ENCODE measurements around the gene IGFBP1. TPM values are rescaled to one million over a fixed set of nuclear protein-coding genes. Genes with fewer than 3 reads are reported as not detected.

Gene IGFBP1
- total RNA-seq, 6 donors from 2014 or later: 0.17 to 0.23 TPM; not detected in 4

DNA sequence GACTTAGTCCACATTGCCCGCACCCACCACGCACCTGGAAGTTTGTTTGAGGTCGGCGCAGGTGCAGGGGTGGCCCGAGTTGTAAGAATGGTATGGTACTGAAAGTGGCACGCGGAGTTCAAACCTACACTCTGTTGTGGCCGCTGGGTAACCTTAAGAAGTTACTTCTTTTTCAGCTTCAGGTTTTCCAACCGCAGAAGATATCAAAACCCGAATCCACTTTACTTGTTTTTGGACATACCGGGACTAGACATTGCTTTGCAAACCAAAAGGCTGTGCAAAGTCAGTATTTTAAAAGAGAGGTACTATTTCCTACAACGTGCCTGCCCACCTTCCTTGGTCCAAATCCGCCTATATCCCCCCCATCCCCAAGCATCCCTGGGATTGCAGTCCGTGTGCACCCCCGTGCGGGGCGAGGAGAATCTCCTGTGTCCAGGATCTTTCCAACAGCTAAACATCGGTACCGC is 31.7 kb downstream of the IGFBP1 start:
- WGBS, 2 donors: 12 to 17% methylated on average over 18 to 19 of the region's 19 CpGs
- DNase-seq (no peak), ATAC-seq (ENCODE audit: low FRiP score in 2 of 2) (no peak)
- Histone ChIP-seq H3K27ac (no peak overlapping the region), H3K36me3 (no peaks in the 10 kb centered on the region), H3K4me3 (peak overlapping the region in 3 of 4 donors; percentile 42 to 47 (median 46)), H3K9me3 (no peaks in the 10 kb centered on the region), H3K4me1 (peaks cover 32 to 58% (median 34%) of the 10 kb centered on the region in 4 donors), H3K27me3 (peaks cover 0 to 19% (median 7%) of the 10 kb centered on the region in 4 donors)
- TF ChIP-seq POLR2A (IDR thresholded peaks at IDR 0.05): no peak
- TF ChIP-seq, protein P1, sequence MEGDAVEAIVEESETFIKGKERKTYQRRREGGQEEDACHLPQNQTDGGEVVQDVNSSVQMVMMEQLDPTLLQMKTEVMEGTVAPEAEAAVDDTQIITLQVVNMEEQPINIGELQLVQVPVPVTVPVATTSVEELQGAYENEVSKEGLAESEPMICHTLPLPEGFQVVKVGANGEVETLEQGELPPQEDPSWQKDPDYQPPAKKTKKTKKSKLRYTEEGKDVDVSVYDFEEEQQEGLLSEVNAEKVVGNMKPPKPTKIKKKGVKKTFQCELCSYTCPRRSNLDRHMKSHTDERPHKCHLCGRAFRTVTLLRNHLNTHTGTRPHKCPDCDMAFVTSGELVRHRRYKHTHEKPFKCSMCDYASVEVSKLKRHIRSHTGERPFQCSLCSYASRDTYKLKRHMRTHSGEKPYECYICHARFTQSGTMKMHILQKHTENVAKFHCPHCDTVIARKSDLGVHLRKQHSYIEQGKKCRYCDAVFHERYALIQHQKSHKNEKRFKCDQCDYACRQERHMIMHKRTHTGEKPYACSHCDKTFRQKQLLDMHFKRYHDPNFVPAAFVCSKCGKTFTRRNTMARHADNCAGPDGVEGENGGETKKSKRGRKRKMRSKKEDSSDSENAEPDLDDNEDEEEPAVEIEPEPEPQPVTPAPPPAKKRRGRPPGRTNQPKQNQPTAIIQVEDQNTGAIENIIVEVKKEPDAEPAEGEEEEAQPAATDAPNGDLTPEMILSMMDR (IDR thresholded peaks at IDR 0.05): no peak
- no peak for TF ChIP-seq EP300 (IDR thresholded peaks at IDR 0.05)
- no peak for TF ChIP-seq POLR2AphosphoS5 (IDR thresholded peaks at IDR 0.05)

DNA sequence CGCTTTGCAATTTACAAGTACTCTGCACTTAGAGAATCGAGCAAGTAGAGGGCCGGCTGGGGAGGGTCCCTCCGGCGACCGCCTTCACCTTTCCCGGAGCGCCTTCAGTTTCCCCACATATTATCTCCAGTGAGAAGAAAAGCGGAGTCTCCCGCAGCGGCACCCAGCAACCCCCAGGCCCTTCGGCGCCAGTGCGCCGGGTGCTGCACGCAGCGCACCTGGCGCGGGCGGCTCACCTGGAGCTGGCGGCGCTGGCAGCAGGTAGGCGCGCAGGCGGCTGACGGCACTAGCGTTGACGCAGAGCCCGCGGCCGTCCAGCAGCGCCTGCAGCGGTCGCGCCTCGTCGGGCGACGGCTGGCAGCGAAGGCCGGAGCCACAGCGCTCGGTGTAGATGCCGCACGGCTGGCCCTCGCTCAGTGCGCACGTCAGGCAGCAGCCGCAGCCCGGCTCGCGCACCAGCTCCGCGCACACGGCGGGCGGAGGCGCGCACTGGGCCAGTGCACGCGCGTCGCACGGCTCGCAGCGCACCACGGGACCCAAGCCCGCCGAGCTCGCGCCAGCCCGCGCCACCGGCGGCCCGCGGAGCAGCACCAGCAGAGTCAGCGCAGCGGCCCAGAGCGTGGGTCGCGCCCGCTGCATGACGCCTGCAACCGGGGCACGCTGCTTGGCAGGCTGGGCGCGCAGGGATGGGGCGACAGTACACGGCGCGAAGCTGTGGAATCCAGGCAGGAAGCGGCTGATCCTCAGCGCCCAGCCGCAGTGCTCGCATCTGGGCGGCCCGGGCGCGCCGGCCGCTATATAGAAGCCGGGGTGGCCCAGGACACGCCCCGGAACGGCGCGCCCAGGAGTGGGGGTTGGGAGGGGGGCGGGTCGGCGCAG is 32.5 kb downstream of the IGFBP1 start, which contains the start of gene IGFBP3:
TSS of gene IGFBP3 (minus strand) at position 771 of the 879 bp plus-strand sequence. CDS start at position 639, 132 bp downstream.
- no peak for TF ChIP-seq POLR2A (IDR thresholded peaks at IDR 0.05)
- TF ChIP-seq, protein P1 (IDR thresholded peaks at IDR 0.05): peak in 2 of 6 experiments; percentile 13 to 22
- Histone ChIP-seq H3K27ac (peak within 1 kb of the TSS in 1 of 4 donors; percentile 18), H3K9me3 (no peaks in the 10 kb centered on the region), H3K36me3 (no peaks in the 10 kb centered on the region), H3K4me1 (peaks cover 32 to 58% (median 34%) of the 10 kb centered on the region in 4 donors), H3K27me3 (peaks cover 0 to 19% (median 7%) of the 10 kb centered on the region in 4 donors), H3K4me3 (peak within 1 kb of the TSS in 3 of 4 donors; percentile 42 to 47 (median 46))
- whole genome bisulfite sequencing, 2 donors: 3 to 8% methylated on average over 9 to 39 of the region's 111 CpGs
- DNase-seq: peak in 1 of 2 donors; percentile 91
- peak in 1 of 2 donors; percentile 77 for ATAC-seq (ENCODE audit: low FRiP score in 2 of 2)

DNA sequence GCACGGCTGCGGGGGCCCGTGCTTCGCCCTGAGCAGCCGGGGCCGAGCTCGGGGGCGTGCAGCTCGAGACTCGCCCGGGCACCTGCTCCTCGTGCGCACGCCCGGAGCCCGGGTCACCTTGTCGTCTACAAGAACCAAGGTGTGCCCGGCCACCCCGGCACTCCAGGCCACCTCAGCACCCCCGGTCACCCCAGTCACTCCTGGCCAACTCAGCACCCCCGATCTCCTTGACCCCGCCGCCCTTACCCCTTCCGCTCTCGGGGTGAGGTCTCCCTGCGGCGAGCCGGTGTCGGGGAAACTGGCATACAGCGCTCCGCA is 33.1 kb downstream of the IGFBP1 start:
- TF ChIP-seq POLR2AphosphoS5 (IDR thresholded peaks at IDR 0.05): no peak
- TF ChIP-seq, protein P1 (IDR thresholded peaks at IDR 0.05): no peak
- no peak for TF ChIP-seq EP300 (IDR thresholded peaks at IDR 0.05)
- Histone ChIP-seq H3K27me3 (peaks cover 0 to 19% (median 7%) of the 10 kb centered on the region in 4 donors), H3K9me3 (no peaks in the 10 kb centered on the region), H3K4me1 (peaks cover 32 to 58% (median 34%) of the 10 kb centered on the region in 4 donors), H3K36me3 (no peaks in the 10 kb centered on the region), H3K4me3 (peak overlapping the region in 3 of 4 donors; percentile 42 to 47 (median 46)), H3K27ac (peak overlapping the region in 1 of 4 donors; percentile 18)
- ATAC-seq (ENCODE audit: low FRiP score in 2 of 2) (no peak), DNase-seq (no peak)
- WGBS, 2 donors: 3% methylated on average over 10 of the region's 31 CpGs; no CpG with 5 or more reads in 1 of the 2 donors

DNA sequence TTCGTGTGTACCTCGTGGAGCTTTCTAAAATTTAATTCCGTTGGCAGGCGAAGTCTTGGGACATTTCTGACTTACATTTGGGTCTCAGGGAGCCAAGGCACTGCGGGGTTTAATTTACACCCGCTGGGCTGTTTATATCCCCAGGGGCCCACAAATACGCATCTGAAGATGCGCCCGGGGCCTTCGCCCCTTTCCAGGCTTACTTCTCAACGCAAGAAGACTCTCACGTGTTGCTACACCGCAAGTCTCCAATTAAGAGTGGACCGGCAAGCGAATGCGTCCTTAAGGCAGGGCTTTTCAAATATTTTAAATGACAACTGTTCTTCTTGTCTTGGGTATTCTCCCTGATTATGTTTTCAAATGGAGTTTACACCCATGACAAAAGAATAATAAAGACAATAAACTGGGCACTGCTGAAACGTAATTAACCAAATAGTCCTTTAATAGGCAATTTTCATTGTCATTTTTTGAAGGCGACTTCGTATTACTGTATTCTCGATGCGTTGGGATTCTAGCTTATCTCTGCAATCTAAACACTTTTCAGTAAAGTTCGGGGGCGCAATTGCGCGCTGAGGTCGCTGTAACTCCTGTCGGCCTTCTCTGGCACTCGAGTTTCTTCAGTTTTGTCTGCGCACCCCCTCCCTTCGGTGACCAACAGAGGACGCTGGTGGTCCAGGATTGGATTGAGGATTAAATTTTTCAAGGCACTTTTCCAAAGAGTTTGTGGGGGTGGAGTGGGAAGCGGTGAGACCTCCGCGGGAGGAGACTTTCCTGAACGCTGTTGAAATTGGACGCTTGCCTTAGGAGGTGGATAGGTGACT is 33.6 kb downstream of the IGFBP1 start:
- TF ChIP-seq POLR2AphosphoS5 (IDR thresholded peaks at IDR 0.05) (no peak), POLR2A (IDR thresholded peaks at IDR 0.05) (no peak), EP300 (IDR thresholded peaks at IDR 0.05) (no peak)
- TF ChIP-seq, protein P1 (IDR thresholded peaks at IDR 0.05): peak in 5 of 6 experiments; percentile 56 to 67 (median 62)
- no peak for DNase-seq
- H3K27ac ChIP-seq: peak overlapping the region in 1 of 4 donors; percentile 18

More for the DNA sequence above, 33.6 kb downstream of the IGFBP1 start:
- Histone ChIP-seq H3K9me3 (no peaks in the 10 kb centered on the region), H3K4me3 (peak overlapping the region in 3 of 4 donors; percentile 42 to 47 (median 46)), H3K4me1 (peaks cover 32 to 58% (median 34%) of the 10 kb centered on the region in 4 donors), H3K27me3 (peaks cover 0 to 19% (median 7%) of the 10 kb centered on the region in 4 donors), H3K36me3 (no peaks in the 10 kb centered on the region)
- WGBS, 2 donors: 3% methylated on average over 35 to 36 of the region's 36 CpGs
- ATAC-seq (ENCODE audit: low FRiP score in 2 of 2): peak; percentile 31 to 57

Data from upper lobe of left lung (tissue), 6 donors.